Measurements from ENCODE around the gene ZBTB7B.

Gene ZBTB7B

GRCh38 chr1:154989195-154989860 is 13.3 kb upstream of the ZBTB7B start:
- DNase-seq, result no peak

DNA sequence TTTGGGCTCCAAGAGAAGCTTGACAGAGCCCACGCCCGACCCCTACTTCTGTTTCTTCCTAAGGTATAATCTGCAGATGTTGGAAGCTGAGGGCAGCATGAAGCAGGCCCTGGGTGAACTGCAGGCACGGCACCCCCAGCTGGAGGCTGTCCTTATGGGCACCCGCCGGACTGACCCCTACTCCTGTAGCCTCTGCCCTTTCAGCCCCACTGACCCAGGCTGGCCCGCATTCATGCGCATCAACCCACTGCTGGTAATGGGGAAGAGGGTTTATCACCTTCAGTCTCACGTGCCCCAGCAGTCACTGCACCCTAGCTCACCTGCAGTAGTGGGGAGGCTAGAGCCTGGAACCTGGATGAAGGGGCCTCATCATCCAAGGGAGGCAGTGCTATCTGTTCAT is 12.3 kb upstream of the ZBTB7B start:
- DNase-seq, result no peak

GRCh38 chr1:154992721-154993571 is 9.7 kb upstream of the ZBTB7B start:
- DNase-seq, result no peak

GRCh38 chr1:154993572-154994268 is 8.9 kb upstream of the ZBTB7B start, which contains the start of gene LENEP:
LENEP (plus strand) TSS chr1:154993586; CDS start chr1:154993608, 22 bp downstream.
- DNase-seq, result no peak

DNA sequence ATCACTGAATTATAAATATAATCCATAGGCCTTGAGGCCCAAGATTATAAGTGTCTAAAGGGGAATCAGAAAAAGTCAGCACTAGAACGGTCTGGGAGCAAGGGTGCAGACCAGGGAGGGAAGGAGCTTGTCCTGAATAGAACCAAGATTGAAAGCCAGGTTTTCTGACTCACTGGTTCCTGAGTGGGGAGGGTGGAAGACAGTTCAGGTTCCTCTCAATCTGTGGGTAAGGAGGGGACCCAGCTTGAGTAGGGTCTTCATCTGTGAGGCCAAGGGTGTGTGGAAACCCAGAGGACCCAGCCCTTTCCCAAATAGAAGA is 8.4 kb upstream of the ZBTB7B start:
- no peak for DNase-seq

DNA sequence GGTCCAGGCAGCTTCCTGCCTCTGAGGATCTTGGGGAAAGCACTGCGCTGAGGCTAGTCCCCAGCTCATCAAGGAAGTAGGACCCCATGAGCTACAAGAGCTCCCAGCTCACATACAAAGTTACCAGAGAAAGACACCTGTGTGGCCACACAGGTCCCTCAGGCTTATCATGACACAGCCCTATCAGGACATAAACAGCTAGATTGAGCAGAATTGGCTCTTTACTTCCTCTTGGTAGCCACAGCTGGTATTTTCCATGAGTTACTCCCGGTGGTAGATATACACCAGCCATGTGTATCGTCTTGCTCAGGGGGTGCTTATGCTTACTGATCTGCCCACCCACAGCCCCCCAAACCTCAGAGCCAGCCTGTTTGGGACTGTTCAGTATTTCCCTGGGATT is 8.0 kb upstream of the ZBTB7B start:
- no peak for DNase-seq

- DNase-seq, result peak; percentile 45 to 64
Measured at GRCh38 chr1:154995301-154995983, 7.2 kb upstream of the ZBTB7B start.

DNA sequence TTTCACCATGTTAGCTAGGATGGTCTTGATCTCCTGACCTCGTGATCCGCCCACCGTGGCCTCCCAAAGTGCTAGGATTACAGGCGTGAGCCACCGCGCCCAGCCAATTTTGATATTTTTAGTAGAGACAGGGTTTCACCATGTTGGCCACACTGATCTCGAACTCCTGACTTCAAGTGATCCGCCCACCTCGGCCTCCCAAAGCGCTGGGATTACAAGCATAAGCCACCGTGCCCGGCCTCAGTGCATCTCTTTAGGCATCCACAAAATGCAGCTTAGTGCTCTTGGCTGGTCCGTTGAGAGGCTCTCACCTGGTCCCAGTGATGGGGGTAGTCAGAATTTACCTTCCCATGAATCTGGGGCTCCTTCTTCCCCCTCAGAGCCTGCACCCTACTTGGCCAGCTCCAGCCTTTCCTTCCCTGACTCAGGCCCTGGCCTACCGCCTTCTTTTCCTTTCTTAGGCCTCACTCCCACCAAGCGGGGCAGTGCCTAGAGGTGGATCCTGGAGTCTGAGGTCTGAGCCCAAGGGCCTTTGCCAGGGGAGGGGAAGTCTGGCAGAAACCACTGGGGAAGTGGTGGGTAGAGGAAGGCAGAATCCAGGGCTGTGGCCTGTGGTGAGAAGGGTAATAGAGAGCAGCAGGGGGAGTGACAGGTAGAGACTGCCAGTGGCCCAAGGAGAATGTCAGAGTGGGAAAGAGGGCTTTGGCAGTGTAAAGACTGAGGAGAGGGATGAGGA is 5.5 kb upstream of the ZBTB7B start:
- peak; percentile 55 to 61 for DNase-seq

DNA sequence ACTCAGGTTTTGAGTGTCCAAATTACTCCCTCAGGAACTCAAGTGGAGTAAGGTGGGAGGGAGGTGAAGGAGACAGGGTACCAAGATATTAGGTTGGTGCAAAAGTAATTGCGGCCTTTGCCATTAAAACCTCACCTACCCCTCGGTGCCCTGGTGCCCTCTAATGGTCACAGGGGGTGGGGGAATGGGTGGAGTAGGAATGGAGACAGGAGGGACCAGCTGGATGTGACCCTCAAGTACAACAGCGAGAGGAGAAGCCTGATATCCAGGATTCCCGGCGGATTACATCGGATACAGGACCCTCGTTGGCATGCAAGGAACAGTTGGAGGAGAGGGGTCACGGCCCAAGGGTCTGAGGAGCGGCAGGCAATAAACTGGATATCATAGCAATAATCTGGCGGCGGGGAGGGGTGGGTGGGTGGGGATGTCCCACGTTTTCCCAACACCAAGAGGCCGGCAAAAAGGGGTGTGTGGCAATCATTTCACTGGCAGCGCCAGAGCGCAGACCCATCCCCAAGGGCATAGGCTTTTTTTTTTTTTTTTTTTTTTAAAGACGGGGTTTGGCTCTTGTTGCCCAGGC is 4.3 kb upstream of the ZBTB7B start:
- no peak for DNase-seq

DNA sequence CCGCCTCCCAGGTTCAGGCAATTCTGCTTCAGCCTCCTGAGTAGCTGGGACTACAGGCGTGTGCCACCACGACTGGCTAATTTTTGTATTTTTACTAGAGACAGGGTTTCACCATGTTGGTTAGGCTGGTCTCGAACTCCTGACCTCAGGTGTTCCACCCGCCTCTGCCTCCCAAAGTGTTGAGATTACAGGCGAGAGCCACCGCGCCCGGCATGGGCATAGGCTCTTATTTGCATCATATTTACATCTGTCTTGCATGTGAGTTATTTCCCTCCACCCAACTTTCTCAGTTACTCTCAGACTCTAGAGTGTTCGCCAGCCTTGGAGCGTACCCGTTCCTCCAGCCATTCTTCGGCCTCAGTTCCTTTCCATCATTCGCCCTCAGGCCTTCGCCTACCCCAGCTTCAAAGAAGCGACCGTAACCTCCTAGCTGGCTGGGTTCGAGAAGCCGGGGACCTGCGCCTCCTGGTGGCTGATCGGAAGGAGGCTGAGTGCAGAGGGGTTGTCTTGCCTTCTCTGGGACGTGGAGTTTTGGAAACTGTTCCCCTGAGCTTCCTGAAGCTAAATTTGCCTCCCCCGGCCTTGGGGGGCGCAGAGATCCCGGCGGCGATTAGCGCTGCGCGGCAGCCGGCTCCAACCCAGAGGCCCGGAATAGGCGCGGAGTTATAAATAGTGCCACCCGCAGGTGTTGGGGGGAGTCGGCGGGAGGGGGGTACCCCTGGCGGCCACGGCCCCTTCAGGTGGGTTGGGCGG is 3.6 kb upstream of the ZBTB7B start:
- peak in 1 of 2 donors; percentile 59 for DNase-seq

DNA sequence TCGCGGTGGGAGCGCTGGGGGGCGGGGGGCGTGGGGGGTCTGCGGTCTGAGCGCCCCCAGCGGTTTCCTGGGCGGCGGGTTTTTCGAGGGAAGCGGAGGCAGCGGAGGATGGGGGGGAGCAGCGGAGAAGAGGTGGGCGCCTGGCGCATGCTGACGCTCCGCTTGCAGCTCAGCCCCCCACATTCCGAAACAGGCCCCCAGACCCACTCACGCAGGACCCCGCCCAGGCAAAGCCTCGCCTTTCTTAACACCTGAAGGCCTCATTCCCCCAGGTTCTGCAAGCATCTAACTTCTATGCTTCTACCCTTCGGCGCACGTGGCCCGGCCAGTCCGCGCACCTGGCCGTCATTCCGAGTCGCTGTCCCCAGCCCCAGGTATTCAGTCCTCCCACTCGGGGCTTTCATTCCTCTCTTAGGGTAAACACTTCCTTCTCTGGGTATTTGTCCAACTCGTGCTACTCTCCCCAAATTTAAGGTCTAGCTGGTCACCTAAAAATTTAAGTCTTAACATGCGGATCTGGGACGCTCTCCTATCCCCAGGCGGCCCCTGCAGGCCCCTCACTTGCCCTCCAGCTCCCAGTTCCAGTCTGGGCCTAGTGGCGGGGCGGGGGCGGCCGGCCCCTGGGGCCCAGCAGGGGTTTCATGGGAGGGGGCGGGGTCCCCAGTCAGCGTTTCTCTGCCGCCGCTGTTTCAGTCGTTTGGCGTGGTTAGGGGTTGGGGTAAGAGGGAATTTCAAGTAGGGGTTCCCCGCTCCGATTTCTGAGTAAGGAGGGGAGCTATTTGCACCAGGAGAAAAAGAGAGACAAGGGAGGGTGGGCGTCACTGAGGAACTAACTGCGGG is 2.8 kb upstream of the ZBTB7B start:
- no peak for DNase-seq

- no peak for DNase-seq
Measured at GRCh38 chr1:155000411-155000725, 2.2 kb upstream of the ZBTB7B start.

DNA sequence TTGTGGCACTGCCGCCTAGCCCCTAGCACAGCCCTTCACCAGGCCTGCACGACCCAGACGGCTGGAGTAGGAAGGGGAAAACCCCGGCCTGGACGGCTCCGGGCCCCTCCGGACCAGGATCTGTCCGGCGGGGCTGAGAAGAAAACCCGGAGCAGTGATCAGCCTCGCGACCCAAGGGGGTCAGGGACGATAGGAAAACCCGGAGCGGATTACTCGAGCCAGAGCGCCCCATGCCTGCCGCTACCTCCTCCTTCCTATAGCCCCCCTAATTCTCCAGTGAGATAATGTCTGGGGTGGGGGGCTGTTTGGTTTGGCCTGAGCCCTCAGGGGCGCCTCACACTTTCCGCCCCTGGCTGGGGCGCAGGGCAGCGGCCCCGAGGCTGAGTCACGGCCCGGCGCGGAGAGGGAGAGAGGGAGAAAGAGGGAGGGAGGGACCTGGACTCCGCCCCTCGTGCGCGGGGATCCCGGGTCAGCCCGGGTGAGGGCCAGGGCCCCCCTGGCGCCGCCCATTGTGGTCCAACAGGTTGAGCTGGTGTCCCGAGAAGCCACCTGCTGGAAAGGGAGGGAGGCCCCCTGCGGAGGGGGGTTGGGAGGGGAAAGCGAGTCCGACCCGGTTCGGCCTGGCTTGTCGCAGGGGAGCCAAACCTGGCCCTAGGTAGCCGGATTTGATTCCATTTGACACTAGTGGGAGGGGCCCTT is 1.7 kb upstream of the ZBTB7B start:
- peak in 1 of 2 donors; percentile 60 for DNase-seq

- no peak for DNase-seq
Measured at GRCh38 chr1:155001425-155001674, 1.3 kb upstream of the ZBTB7B start.

GRCh38 chr1:155001675-155002463 is 733 bp upstream of the ZBTB7B start:
- peak; percentile 98 to 99 for DNase-seq

- no peak for DNase-seq
Measured at GRCh38 chr1:155003227-155003765, 694 bp downstream of the ZBTB7B start.

DNA sequence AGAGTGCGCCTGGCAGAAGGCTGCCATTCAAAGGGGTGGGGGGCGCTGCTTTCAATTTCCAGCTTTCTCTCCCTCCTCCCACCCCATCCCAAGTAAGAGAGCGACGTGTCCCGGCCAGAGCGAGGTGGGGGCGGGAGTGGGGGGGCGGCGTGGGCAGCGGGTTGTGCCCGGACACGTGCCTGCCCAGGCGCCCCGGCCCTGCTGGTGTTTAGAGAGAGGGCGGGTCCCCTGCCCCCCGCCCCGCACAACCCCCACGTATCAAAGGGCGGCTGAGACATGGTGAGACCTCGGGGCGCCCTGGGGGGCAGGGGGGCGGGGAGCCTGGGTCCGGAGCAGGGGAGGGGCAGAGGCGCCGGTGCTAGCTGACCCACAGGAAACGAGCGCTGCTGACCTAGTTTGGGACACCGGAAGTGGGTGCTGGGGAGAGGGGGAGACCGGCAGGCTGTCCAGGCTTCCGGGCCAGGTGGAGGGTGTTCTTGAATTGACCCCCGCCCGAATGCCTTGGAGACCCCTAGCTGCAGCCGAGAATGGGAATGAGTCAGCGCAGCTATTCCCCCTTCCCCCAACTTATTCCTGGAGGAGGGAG is 1.3 kb downstream of the ZBTB7B start:
- no peak for DNase-seq

- DNase-seq, result no peak
Measured at GRCh38 chr1:155004352-155005075, 1.9 kb downstream of the ZBTB7B start.
